ENCODE measurements around the gene PRCP. TPM values are rescaled to one million over a fixed set of nuclear protein-coding genes. Genes with fewer than 3 reads are reported as not detected.

Gene PRCP
- 26.6 TPM for total RNA-seq

DNA sequence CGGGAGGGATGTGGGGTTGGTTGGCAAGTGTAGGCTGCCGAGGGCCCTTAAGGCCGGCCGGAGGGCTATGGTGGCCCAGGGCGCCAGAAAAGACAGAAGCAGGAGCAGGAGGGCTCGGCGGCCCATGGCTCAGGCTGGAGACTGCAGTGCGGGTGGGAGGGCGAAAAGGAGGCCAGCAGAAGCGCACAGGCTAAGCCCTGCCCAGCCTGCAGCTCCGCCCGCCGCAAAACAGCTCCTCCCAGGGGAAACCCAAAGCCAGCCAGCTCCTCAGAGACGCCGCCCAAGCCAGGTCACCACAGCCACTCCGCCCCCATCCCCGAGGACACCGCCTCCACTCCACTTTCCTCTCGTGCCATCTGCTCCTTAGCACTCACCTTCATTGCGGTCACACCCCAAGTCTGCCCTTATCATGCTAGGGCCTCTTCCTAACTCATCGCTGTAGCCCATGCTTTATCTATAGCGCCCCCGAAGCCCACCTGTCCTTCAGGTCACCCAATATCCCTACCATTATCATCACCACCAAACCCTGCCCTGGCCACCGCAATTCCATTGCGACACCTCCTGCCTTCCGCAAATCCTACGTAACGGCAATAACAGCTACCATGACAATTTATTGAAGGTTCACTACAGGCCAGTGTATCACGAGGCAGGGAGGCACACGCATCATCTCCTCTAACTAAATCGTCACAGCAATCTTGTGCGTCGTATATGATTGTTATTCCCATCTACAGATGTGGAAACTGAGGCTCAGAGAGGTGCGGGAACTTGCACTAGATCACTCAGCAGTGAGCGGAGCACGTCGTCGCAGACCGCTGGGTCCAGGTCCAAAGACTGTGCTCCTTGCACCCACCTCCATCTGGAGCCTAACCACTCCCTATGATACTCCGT is at the start of gene PRCP:
Gene PRCP (minus strand): TSS at position 154 of the 888 bp plus-strand sequence. CDS start 28 bp downstream, at position 126.

DNA sequence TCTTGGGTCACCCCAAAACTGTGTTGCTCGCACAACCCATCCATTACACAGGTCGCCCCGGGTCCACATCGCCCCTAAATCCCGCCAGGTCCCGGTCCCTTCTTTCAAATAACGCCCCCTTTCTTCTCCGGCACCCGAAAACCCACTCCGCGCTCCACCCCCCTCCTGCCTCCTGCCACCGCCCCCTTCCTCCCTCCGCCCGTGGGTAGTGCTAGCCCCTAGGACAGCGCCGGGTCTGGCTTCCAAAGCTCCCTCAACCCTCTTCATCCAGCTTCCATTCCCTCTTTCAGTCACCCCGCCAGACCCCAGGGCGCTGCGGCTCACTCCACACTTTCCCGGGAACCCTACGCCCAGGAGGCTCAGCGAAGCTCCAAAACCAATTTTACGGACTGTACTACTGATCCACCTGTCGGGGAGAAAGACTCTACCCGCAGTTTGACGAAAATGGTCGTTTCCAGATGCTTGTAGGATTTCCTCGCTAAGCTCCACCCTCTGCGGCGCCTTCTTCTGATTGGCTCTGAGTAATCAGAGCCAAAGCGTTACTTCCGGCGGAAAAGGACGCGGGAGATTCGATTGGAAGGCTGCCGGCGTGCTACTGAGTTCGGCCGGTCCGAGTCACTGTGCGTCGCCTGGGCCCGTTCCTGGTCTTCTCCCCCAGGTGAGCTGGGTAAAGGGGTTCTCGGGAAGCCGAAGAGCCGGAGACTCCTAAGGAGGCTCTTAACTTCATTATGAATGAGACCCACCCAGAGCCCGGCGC is 1.1 kb upstream of the PRCP start, which contains the start of gene DDIAS:
Gene DDIAS (plus strand): TSS at position 572 of the 757 bp plus-strand sequence. CDS start 13,003 bp downstream, outside the sequence.

Other genes starting within 250 kb of the PRCP start
- gene FAM181B, start 166.6 kb downstream of the PRCP start, total RNA-seq: 7.8 TPM
- gene DDIAS, start 1.3 kb upstream of the PRCP start, total RNA-seq: 2.5 TPM
- gene RAB30, start 171.5 kb upstream of the PRCP start, total RNA-seq: 53.5 TPM